ENCODE results near the gene SYCP3. TPM values are rescaled to one million over a fixed set of nuclear protein-coding genes. Genes with fewer than 3 reads are reported as not detected.

The SYCP3 gene
- polyA plus RNA-seq, 1 experiment, result 0.06 TPM

GRCh38 chr12:101695706-101696105, 43.6 kb downstream of the SYCP3 start:
- peaks cover 10% of the 10 kb centered on the region for H3K9me3 ChIP-seq (ENCODE audit: control insufficient read depth, insufficient read depth, low read length)
- no peak for DNase-seq (ENCODE audit: low read depth, low spot score)
- no peak for TF ChIP-seq CTCF (IDR thresholded peaks at IDR 0.05; ENCODE audit: low read depth, low read length)

GRCh38 chr12:101694986-101695385, 44.3 kb downstream of the SYCP3 start:
- CTCF ChIA-PET, result no interaction called here
- DNase-seq (ENCODE audit: low read depth, low spot score), result no peak
- Histone ChIP-seq H3K27me3 (ENCODE audit: control insufficient read depth, insufficient read depth, low read length) (no peaks in the 10 kb centered on the region), H3K9me3 (ENCODE audit: control insufficient read depth, insufficient read depth, low read length) (peaks cover 10% of the 10 kb centered on the region), H3K27ac (ENCODE audit: low read depth, low read length) (no peak overlapping the region), H3K4me3 (ENCODE audit: low read depth, low read length) (no peak overlapping the region)
- POLR2A ChIA-PET, result no interaction called here
- no peak for TF ChIP-seq CTCF (IDR thresholded peaks at IDR 0.05; ENCODE audit: low read depth, low read length)

More at GRCh38 chr12:101695706-101696105, 43.6 kb downstream of the SYCP3 start:
- CTCF ChIA-PET, result no interaction called here
- H3K27me3 ChIP-seq (ENCODE audit: control insufficient read depth, insufficient read depth, low read length), result no peaks in the 10 kb centered on the region
- H3K4me3 ChIP-seq (ENCODE audit: low read depth, low read length), result no peak overlapping the region
- H3K27ac ChIP-seq (ENCODE audit: low read depth, low read length), result no peak overlapping the region
- POLR2A ChIA-PET, result no interaction called here

GRCh38 chr12:101694297-101694848, 44.9 kb downstream of the SYCP3 start:
- H3K4me3 ChIP-seq (ENCODE audit: low read depth, low read length), result no peak overlapping the region
- TF ChIP-seq CTCF (IDR thresholded peaks at IDR 0.05; ENCODE audit: low read depth, low read length), result no peak
- POLR2A ChIA-PET, result no interaction called here
- CTCF ChIA-PET, result no interaction called here
- no peak overlapping the region for H3K27ac ChIP-seq (ENCODE audit: low read depth, low read length)
- peaks cover 10% of the 10 kb centered on the region for H3K9me3 ChIP-seq (ENCODE audit: control insufficient read depth, insufficient read depth, low read length)
- DNase-seq (ENCODE audit: low read depth, low spot score), result no peak
- H3K27me3 ChIP-seq (ENCODE audit: control insufficient read depth, insufficient read depth, low read length), result no peaks in the 10 kb centered on the region

- CTCF ChIA-PET, result no interaction called here
- H3K27me3 ChIP-seq (ENCODE audit: control insufficient read depth, insufficient read depth, low read length), result no peaks in the 10 kb centered on the region
- DNase-seq (ENCODE audit: low read depth, low spot score), result no peak
- no peak overlapping the region for H3K27ac ChIP-seq (ENCODE audit: low read depth, low read length)
- POLR2A ChIA-PET, result no interaction called here
- no peak for TF ChIP-seq CTCF (IDR thresholded peaks at IDR 0.05; ENCODE audit: low read depth, low read length)
- no peak overlapping the region for H3K4me3 ChIP-seq (ENCODE audit: low read depth, low read length)
- peaks cover 10% of the 10 kb centered on the region for H3K9me3 ChIP-seq (ENCODE audit: control insufficient read depth, insufficient read depth, low read length)
These were observed 47.7 kb downstream of the SYCP3 start for GRCh38 chr12:101691503-101692096.

- no peak overlapping the region for H3K27ac ChIP-seq (ENCODE audit: low read depth, low read length)
- CTCF ChIA-PET, result no interaction called here
- no peaks in the 10 kb centered on the region for H3K27me3 ChIP-seq (ENCODE audit: control insufficient read depth, insufficient read depth, low read length)
- peaks cover 10% of the 10 kb centered on the region for H3K9me3 ChIP-seq (ENCODE audit: control insufficient read depth, insufficient read depth, low read length)
- DNase-seq (ENCODE audit: low read depth, low spot score), result no peak
- POLR2A ChIA-PET, result no interaction called here
- H3K4me3 ChIP-seq (ENCODE audit: low read depth, low read length), result no peak overlapping the region
- TF ChIP-seq CTCF (IDR thresholded peaks at IDR 0.05; ENCODE audit: low read depth, low read length), result no peak
These were observed 48.6 kb downstream of the SYCP3 start for GRCh38 chr12:101690544-101691098.

Measured in AG04450 (cell line).